Measurements from ENCODE around the gene ADD1.
"Not testable (repeated sequence)": the region's sequence is repeated elsewhere in the genome, so short reads cannot be mapped to it uniquely, and the experiment has no call there.

ADD1 gene

GRCh38 chr4:2950221-2950989, 106.8 kb downstream of the ADD1 start:
- no peak for DNase-seq

- no peak for DNase-seq
These were observed 109.9 kb downstream of the ADD1 start for GRCh38 chr4:2953496-2953895.

GRCh38 chr4:2954358-2955185, 110.9 kb downstream of the ADD1 start:
- DNase-seq: no peak

- not testable (repeated sequence) for DNase-seq
These were observed 111.8 kb downstream of the ADD1 start for GRCh38 chr4:2955186-2956044.

GRCh38 chr4:2958446-2958845, 114.8 kb downstream of the ADD1 start:
- no peak for DNase-seq

GRCh38 chr4:2960450-2960849, 116.8 kb downstream of the ADD1 start:
- DNase-seq: not testable (repeated sequence)

- DNase-seq: no peak
These were observed 117.8 kb downstream of the ADD1 start for GRCh38 chr4:2961421-2961810.

GRCh38 chr4:2961811-2962441, 118.3 kb downstream of the ADD1 start:
- no peak for DNase-seq

- peak; percentile 15 for DNase-seq
These were observed 119.0 kb downstream of the ADD1 start for GRCh38 chr4:2962614-2963174.

- peak; percentile 94 for DNase-seq
These were observed 119.7 kb downstream of the ADD1 start, which contains the start of the genes GRK4 and NOP14 for GRCh38 chr4:2963175-2963965. Gene GRK4 (plus strand): TSS chr4:2963571. CDS start chr4:2964071, 500 bp downstream. Gene NOP14 (minus strand): TSS chr4:2963406. CDS start chr4:2963319, 87 bp downstream.

GRCh38 chr4:2963966-2964471, 120.4 kb downstream of the ADD1 start:
- peak; percentile 42 for DNase-seq

- no peak for DNase-seq
These were observed 121.1 kb downstream of the ADD1 start for GRCh38 chr4:2964706-2965258.

- no peak for DNase-seq
These were observed 121.6 kb downstream of the ADD1 start for GRCh38 chr4:2965262-2965661.

- DNase-seq: no peak
These were observed 124.7 kb downstream of the ADD1 start for GRCh38 chr4:2968381-2968780.

- DNase-seq: no peak
These were observed 127.6 kb downstream of the ADD1 start for GRCh38 chr4:2971275-2971674.

- DNase-seq: no peak
These were observed 133.8 kb downstream of the ADD1 start for GRCh38 chr4:2977211-2978088.
